ENCODE measurements around the gene GABRA5.

The GABRA5 gene

GRCh38 chr15:26850161-26850560 lies 16.7 kb upstream of the GABRA5 start:
- FAIRE-seq, result no peak
- TF ChIP-seq TAF1 (IDR thresholded peaks at IDR 0.05; ENCODE audit: low read depth, low read length), result no peak
- TF ChIP-seq PAX5 (IDR thresholded peaks at IDR 0.05; ENCODE audit: insufficient read depth, low read length, severe bottlenecking), result no peak
- no peak for DNase-seq (ENCODE audit: insufficient read length, low spot score)

GRCh38 chr15:26852980-26853379 lies 13.9 kb upstream of the GABRA5 start:
- no peak for FAIRE-seq
- no peak for DNase-seq (ENCODE audit: insufficient read length, low spot score)
- TF ChIP-seq TAF1 (IDR thresholded peaks at IDR 0.05; ENCODE audit: low read depth, low read length) (no peak), SPI1 (IDR thresholded peaks at IDR 0.05; ENCODE audit: low read depth, low read length) (no peak), POU2F2 (IDR thresholded peaks at IDR 0.05; ENCODE audit: low read depth, low read length) (no peak), POLR2A (IDR thresholded peaks at IDR 0.05; ENCODE audit: low read depth, low read length) (no peak), PAX5 (IDR thresholded peaks at IDR 0.05; ENCODE audit: insufficient read depth, low read length, severe bottlenecking) (no peak), POLR2AphosphoS5 (IDR thresholded peaks at IDR 0.05; ENCODE audit: low read depth, low read length) (no peak)

GRCh38 chr15:26854435-26854834 lies 12.4 kb upstream of the GABRA5 start:
- TF ChIP-seq PAX5 (IDR thresholded peaks at IDR 0.05; ENCODE audit: insufficient read depth, low read length, severe bottlenecking) (no peak), POU2F2 (IDR thresholded peaks at IDR 0.05; ENCODE audit: low read depth, low read length) (no peak), SPI1 (IDR thresholded peaks at IDR 0.05; ENCODE audit: low read depth, low read length) (no peak), TAF1 (IDR thresholded peaks at IDR 0.05; ENCODE audit: low read depth, low read length) (no peak), POLR2A (IDR thresholded peaks at IDR 0.05; ENCODE audit: low read depth, low read length) (no peak), POLR2AphosphoS5 (IDR thresholded peaks at IDR 0.05; ENCODE audit: low read depth, low read length) (no peak)
- DNase-seq (ENCODE audit: insufficient read length, low spot score) (no peak), FAIRE-seq (no peak)

- FAIRE-seq (no peak), DNase-seq (ENCODE audit: insufficient read length, low spot score) (no peak)
- TF ChIP-seq SPI1 (IDR thresholded peaks at IDR 0.05; ENCODE audit: low read depth, low read length), result no peak
- TF ChIP-seq POLR2A (IDR thresholded peaks at IDR 0.05; ENCODE audit: low read depth, low read length), result no peak
- no peak for TF ChIP-seq POU2F2 (IDR thresholded peaks at IDR 0.05; ENCODE audit: low read depth, low read length)
- no peak for TF ChIP-seq POLR2AphosphoS5 (IDR thresholded peaks at IDR 0.05; ENCODE audit: low read depth, low read length)
- TF ChIP-seq TAF1 (IDR thresholded peaks at IDR 0.05; ENCODE audit: low read depth, low read length), result no peak
- no peak for TF ChIP-seq PAX5 (IDR thresholded peaks at IDR 0.05; ENCODE audit: insufficient read depth, low read length, severe bottlenecking)
These were observed 2.1 kb upstream of the GABRA5 start for GRCh38 chr15:26864664-26865191.

- DNase-seq (ENCODE audit: insufficient read length, low spot score) (no peak), FAIRE-seq (no peak)
- no peak for TF ChIP-seq PAX5 (IDR thresholded peaks at IDR 0.05; ENCODE audit: insufficient read depth, low read length, severe bottlenecking)
- TF ChIP-seq TAF1 (IDR thresholded peaks at IDR 0.05; ENCODE audit: low read depth, low read length), result no peak
- no peak for TF ChIP-seq POU2F2 (IDR thresholded peaks at IDR 0.05; ENCODE audit: low read depth, low read length)
- TF ChIP-seq POLR2A (IDR thresholded peaks at IDR 0.05; ENCODE audit: low read depth, low read length), result no peak
- TF ChIP-seq SPI1 (IDR thresholded peaks at IDR 0.05; ENCODE audit: low read depth, low read length), result no peak
- no peak for TF ChIP-seq POLR2AphosphoS5 (IDR thresholded peaks at IDR 0.05; ENCODE audit: low read depth, low read length)
These were observed 542 bp downstream of the GABRA5 start for GRCh38 chr15:26867200-26868007.

GRCh38 chr15:26868029-26868685 lies 1.3 kb downstream of the GABRA5 start:
- TF ChIP-seq POU2F2 (IDR thresholded peaks at IDR 0.05; ENCODE audit: low read depth, low read length) (no peak), PAX5 (IDR thresholded peaks at IDR 0.05; ENCODE audit: insufficient read depth, low read length, severe bottlenecking) (no peak), POLR2A (IDR thresholded peaks at IDR 0.05; ENCODE audit: low read depth, low read length) (no peak), POLR2AphosphoS5 (IDR thresholded peaks at IDR 0.05; ENCODE audit: low read depth, low read length) (no peak), SPI1 (IDR thresholded peaks at IDR 0.05; ENCODE audit: low read depth, low read length) (no peak), TAF1 (IDR thresholded peaks at IDR 0.05; ENCODE audit: low read depth, low read length) (no peak)
- FAIRE-seq (no peak), DNase-seq (ENCODE audit: insufficient read length, low spot score) (no peak)

- DNase-seq (ENCODE audit: insufficient read length, low spot score), result no peak
- FAIRE-seq, result no peak
- TF ChIP-seq SPI1 (IDR thresholded peaks at IDR 0.05; ENCODE audit: low read depth, low read length) (no peak), TAF1 (IDR thresholded peaks at IDR 0.05; ENCODE audit: low read depth, low read length) (no peak), POLR2AphosphoS5 (IDR thresholded peaks at IDR 0.05; ENCODE audit: low read depth, low read length) (no peak), POU2F2 (IDR thresholded peaks at IDR 0.05; ENCODE audit: low read depth, low read length) (no peak), PAX5 (IDR thresholded peaks at IDR 0.05; ENCODE audit: insufficient read depth, low read length, severe bottlenecking) (no peak), POLR2A (IDR thresholded peaks at IDR 0.05; ENCODE audit: low read depth, low read length) (no peak)
These were observed 2.8 kb downstream of the GABRA5 start for GRCh38 chr15:26869628-26870027.

GRCh38 chr15:26870346-26870745 lies 3.5 kb downstream of the GABRA5 start:
- no peak for DNase-seq (ENCODE audit: insufficient read length, low spot score)
- no peak for FAIRE-seq
- TF ChIP-seq TAF1 (IDR thresholded peaks at IDR 0.05; ENCODE audit: low read depth, low read length), result no peak
- TF ChIP-seq POU2F2 (IDR thresholded peaks at IDR 0.05; ENCODE audit: low read depth, low read length), result no peak
- no peak for TF ChIP-seq SPI1 (IDR thresholded peaks at IDR 0.05; ENCODE audit: low read depth, low read length)
- no peak for TF ChIP-seq PAX5 (IDR thresholded peaks at IDR 0.05; ENCODE audit: insufficient read depth, low read length, severe bottlenecking)
- no peak for TF ChIP-seq POLR2AphosphoS5 (IDR thresholded peaks at IDR 0.05; ENCODE audit: low read depth, low read length)
- TF ChIP-seq POLR2A (IDR thresholded peaks at IDR 0.05; ENCODE audit: low read depth, low read length), result no peak

- FAIRE-seq (no peak), DNase-seq (ENCODE audit: insufficient read length, low spot score) (no peak)
- TF ChIP-seq POU2F2 (IDR thresholded peaks at IDR 0.05; ENCODE audit: low read depth, low read length), result no peak
These were observed 5.3 kb downstream of the GABRA5 start for GRCh38 chr15:26872206-26872605.
